HFF-Myc (cell line): ENCODE results near the gene GPC5.

Source experiments
- DNase-seq: peaks from one replicate; pipeline ENCODE4 v3.0.0-alpha.2; 2011; ENCODE audit warnings: low read depth; ENCODE audit errors: extremely low read depth
- H3K4me3 ChIP-seq: replicated peaks from 2 replicates; pipeline ENCODE4 v1.5.1; 2011; ENCODE audit warnings: low read depth, mild to moderate bottlenecking, control low read depth, low read length
- TF ChIP-seq, protein P1 (sequence below): IDR thresholded peaks from 2 replicates; pipeline ENCODE4 v1.5.1; 2012; ENCODE audit warnings: mild to moderate bottlenecking, low read depth, low read length, control low read depth; ENCODE audit errors: missing control alignments

Gene GPC5

DNA sequence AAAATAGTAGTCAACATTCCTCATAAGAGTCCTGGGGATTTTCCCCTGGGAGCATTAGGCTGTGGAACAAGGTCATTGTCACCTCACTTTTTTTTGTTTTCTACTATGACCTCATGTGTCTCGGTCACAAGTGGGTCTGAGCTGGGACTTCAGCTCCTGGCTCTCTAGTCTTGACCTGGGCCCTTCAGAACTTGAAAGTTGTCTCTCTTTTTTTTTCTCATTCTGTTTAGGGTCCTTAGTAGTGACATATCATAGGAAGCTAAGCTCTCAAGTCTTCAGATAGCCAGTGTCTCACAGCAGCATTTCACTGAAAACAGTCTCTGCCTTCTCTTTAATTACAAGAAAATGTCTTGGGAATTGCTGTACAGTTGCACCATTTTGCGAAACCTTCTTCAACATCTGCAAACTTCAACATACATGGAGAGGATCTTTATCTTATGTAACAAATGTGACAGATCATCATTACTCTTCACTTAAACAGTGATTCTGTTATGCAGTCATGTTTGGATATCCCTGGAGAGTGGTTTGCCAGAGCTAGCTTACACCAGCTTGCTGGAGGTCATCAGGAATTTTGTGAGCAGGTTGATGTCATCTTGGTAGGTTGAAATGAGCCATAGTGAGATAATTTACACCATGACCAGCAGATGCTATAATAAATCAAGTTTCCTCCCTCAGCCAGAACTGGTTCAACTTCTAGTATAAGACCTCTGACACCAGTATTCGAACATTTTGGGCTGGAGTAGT is 131.5 kb downstream of the GPC5 start:
- TF ChIP-seq, protein P1, sequence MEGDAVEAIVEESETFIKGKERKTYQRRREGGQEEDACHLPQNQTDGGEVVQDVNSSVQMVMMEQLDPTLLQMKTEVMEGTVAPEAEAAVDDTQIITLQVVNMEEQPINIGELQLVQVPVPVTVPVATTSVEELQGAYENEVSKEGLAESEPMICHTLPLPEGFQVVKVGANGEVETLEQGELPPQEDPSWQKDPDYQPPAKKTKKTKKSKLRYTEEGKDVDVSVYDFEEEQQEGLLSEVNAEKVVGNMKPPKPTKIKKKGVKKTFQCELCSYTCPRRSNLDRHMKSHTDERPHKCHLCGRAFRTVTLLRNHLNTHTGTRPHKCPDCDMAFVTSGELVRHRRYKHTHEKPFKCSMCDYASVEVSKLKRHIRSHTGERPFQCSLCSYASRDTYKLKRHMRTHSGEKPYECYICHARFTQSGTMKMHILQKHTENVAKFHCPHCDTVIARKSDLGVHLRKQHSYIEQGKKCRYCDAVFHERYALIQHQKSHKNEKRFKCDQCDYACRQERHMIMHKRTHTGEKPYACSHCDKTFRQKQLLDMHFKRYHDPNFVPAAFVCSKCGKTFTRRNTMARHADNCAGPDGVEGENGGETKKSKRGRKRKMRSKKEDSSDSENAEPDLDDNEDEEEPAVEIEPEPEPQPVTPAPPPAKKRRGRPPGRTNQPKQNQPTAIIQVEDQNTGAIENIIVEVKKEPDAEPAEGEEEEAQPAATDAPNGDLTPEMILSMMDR, result no peak
- no peak for DNase-seq
- H3K4me3 ChIP-seq, result no peak overlapping the region

DNA sequence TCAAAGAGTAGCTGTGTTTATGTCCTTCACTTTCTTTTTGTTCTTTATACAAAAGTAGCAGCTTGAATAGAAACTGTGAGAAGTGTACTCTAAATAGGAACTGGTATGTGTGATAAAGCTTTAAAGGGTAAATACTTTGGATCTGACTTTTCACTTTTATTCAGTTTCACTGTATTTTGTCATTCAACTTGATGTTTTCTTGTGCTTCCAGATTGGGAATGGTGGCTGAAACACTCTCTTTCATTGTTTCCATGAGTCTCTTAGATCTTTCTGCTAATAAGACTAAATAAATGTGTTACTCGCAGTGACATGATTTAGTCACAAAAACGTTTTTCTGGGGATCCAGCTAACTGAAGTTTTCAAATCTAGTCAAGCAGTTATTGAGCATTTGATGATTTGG is 133.2 kb downstream of the GPC5 start:
- TF ChIP-seq, protein P1, result no peak
- H3K4me3 ChIP-seq, result no peak overlapping the region
- no peak for DNase-seq

DNA sequence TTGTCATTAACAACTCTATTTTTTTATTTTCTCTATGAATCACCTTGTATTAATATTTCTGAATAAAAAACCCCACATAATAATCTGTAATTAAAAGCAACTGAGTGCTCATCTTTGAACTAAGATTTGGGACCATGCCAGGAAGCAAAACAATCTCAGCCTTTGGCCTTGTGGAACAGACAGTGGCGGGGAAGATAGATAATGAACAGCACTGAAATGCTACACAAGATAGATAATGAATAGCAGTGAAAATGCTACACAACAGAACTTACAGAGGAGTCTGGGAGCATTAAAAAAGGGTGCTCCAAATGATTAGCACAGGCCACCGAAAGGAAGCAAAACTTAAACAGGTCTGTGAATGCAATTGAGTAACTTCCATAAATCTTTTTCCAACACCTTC is 134.9 kb downstream of the GPC5 start:
- no peak for DNase-seq
- no peak overlapping the region for H3K4me3 ChIP-seq
- TF ChIP-seq, protein P1, result no peak

- TF ChIP-seq, protein P1, result no peak
- no peak overlapping the region for H3K4me3 ChIP-seq
- DNase-seq, result no peak
Measured at GRCh38 chr13:91534996-91535395, 136.6 kb downstream of the GPC5 start.

GRCh38 chr13:91537376-91537775 is 139.0 kb downstream of the GPC5 start:
- TF ChIP-seq, protein P1, result no peak
- no peak overlapping the region for H3K4me3 ChIP-seq
- DNase-seq, result no peak

DNA sequence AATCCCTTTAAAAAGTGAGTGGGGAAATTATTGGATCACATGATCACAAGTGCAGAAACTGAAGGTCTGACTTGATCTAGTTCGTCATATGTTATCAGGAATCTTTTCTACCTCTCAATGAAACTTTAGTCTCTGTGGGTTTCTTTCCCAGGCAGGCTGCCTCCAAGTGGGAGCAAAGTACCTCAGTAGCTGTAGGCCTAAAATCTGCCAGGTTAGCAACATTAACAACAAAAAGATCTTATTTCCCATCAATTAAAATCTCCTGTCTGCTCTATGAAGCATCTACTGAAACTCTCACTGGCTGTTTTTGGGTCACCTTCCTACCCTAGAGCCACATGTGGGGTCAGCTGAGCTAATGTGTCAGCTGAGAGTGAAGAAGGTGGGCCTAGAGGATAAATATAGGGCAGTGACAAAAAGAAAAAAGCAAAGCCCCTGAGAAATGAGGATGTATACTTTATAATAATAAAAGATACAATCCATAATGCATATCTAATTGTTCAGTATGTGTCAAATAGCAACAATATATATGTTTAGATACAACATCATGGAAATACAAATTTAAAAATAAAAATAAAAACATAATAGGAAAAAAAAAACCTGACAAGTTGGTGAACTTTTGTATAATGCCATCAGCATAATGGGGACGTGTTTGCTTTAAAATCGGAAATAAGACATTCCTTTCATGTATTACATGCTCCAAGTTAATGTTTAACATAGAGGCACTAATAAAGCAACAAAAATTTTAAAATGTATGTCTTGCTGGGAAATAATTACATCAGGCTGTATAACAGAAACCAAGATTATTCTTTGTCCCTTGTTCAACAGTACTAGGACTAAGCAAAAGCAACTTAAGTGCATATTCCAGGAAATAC is 141.1 kb downstream of the GPC5 start:
- TF ChIP-seq, protein P1, result no peak
- DNase-seq, result no peak
- no peak overlapping the region for H3K4me3 ChIP-seq
